GM23338 (cell line): ENCODE measurements around the gene SUPT3H. TPM values are rescaled to one million over a fixed set of nuclear protein-coding genes. Genes with fewer than 3 reads are reported as not detected.

Source experiments
- ATAC-seq: fragments of 200-7000 bp; cut with Tn5 transposase; 3 replicates; pipeline ENCODE4 v1.9.1; 2020
- DNase-seq: peaks from one replicate; pipeline ENCODE4 v3.0.0-alpha.2; 2015; ENCODE audit warnings: low spot score
- H2AFZ ChIP-seq: fragments of 200-600 bp; sonication (generic); 2 replicates; pipeline ENCODE4 v1.8.0; 2016; ENCODE audit warnings: antibody characterized with exemption, mild to moderate bottlenecking, moderate library complexity
- H3F3A ChIP-seq: fragments of 200-600 bp; sonication (generic); replicated peaks from 2 replicates; pipeline ENCODE4 v1.8.0; 2017; ENCODE audit warnings: antibody characterized with exemption, mixed run types, low read depth
- H3K27ac ChIP-seq: fragments of 200-600 bp; sonication (generic); 2 replicates; pipeline ENCODE4 v1.6.1; 2016; ENCODE audit warnings: low read depth
- H3K27me3 ChIP-seq: fragments of 200-600 bp; sonication (generic); 2 replicates; pipeline ENCODE4 v1.8.0; 2016; ENCODE audit warnings: mild to moderate bottlenecking, mixed run types, moderate library complexity; ENCODE audit not compliant: insufficient read depth
- H3K36me3 ChIP-seq: fragments of 200-600 bp; sonication (generic); 2 replicates; pipeline ENCODE4 v1.8.0; 2016; ENCODE audit warnings: mild to moderate bottlenecking; ENCODE audit not compliant: insufficient read depth
- H3K4me1 ChIP-seq: fragments of 200-600 bp; sonication (generic); 2 replicates; pipeline ENCODE4 v1.8.0; 2016; ENCODE audit warnings: mild to moderate bottlenecking, moderate library complexity; ENCODE audit not compliant: insufficient read depth
- H3K4me2 ChIP-seq: fragments of 200-600 bp; sonication (generic); 2 replicates; pipeline ENCODE4 v1.7.1; 2017; ENCODE audit warnings: mixed run types
- H3K4me3 ChIP-seq: fragments of 200-600 bp; sonication (generic); 2 replicates; pipeline ENCODE4 v1.6.1; 2016; ENCODE audit warnings: mixed run types
- H3K79me2 ChIP-seq: fragments of 200-600 bp; sonication (generic); replicated peaks from 2 replicates; pipeline ENCODE4 v1.8.0; 2017; ENCODE audit warnings: mild to moderate bottlenecking; ENCODE audit not compliant: insufficient read depth
- H3K9me2 ChIP-seq: fragments of 200-600 bp; sonication (generic); 2 replicates; pipeline ENCODE4 v1.8.0; 2017; ENCODE audit not compliant: insufficient read depth
- H4K20me1 ChIP-seq: fragments of 200-600 bp; sonication (generic); replicated peaks from 2 replicates; pipeline ENCODE4 v1.8.0; 2017; ENCODE audit warnings: mild to moderate bottlenecking; ENCODE audit not compliant: insufficient read depth
- H3K27ac Mint-ChIP-seq: 2 replicates; pipeline ENCODE4 v1.8.0; 2020; ENCODE audit warnings: inconsistent platforms, mild to moderate bottlenecking, moderate library complexity, mixed read lengths
- H3K27me3 Mint-ChIP-seq: 3 replicates; pipeline ENCODE4 v1.8.0; 2022; ENCODE audit warnings: low read depth, mild to moderate bottlenecking, moderate library complexity, mixed read lengths, inconsistent platforms; ENCODE audit not compliant: insufficient read depth, poor library complexity
- H3K36me3 Mint-ChIP-seq: 3 replicates; pipeline ENCODE4 v1.8.0; 2021; ENCODE audit warnings: low read depth, mild to moderate bottlenecking, inconsistent platforms, moderate library complexity, mixed read lengths
- H3K4me1 Mint-ChIP-seq: 3 replicates; pipeline ENCODE4 v1.8.0; 2020; ENCODE audit warnings: mild to moderate bottlenecking, inconsistent platforms, mixed read lengths
- H3K4me3 Mint-ChIP-seq: 3 replicates; pipeline ENCODE4 v1.8.0; 2021; ENCODE audit warnings: moderate library complexity, mild to moderate bottlenecking, inconsistent platforms, mixed read lengths
- H3K9me3 Mint-ChIP-seq: 3 replicates; pipeline ENCODE4 v1.8.0; 2020; ENCODE audit warnings: moderate library complexity, mild to moderate bottlenecking, inconsistent platforms, mixed read lengths
- CTCF ChIP-seq, 2 experiments: fragments of 200-600 bp in 1 of 2; sonication (generic) in 1 of 2; conservative IDR thresholded peaks; 2 replicates each; pipeline versions ENCODE4 v1.5.1 to v1.6.1; 2016 to 2017; ENCODE audit warnings: antibody characterized with exemption in 2 of 2, low read depth in 2 of 2, mild to moderate bottlenecking in 2 of 2, moderate library complexity in 1 of 2
- ETS1 ChIP-seq: IDR thresholded peaks from 2 replicates; pipeline ENCODE4 v1.6.1; 2016; ENCODE audit warnings: antibody characterized with exemption
- EZH2 ChIP-seq: fragments of 200-600 bp; sonication (generic); IDR thresholded peaks from one replicate; pipeline ENCODE4 v1.8.0; 2017; ENCODE audit warnings: antibody characterized with exemption, mild to moderate bottlenecking, low read depth; ENCODE audit not compliant: unreplicated experiment
- EZH2phosphoT487 ChIP-seq: fragments of 200-600 bp; sonication (generic); IDR thresholded peaks from one replicate; pipeline ENCODE4 v1.8.1; 2018; ENCODE audit warnings: antibody characterized with exemption; ENCODE audit not compliant: unreplicated experiment
- JUNB ChIP-seq: IDR thresholded peaks from one replicate; pipeline ENCODE4 v1.6.1; 2016; ENCODE audit warnings: antibody characterized with exemption; ENCODE audit not compliant: unreplicated experiment
- NANOG ChIP-seq: IDR thresholded peaks from 2 replicates; pipeline ENCODE4 v1.6.1; 2016; ENCODE audit warnings: antibody characterized with exemption, borderline replicate concordance
- POLR2AphosphoS5 ChIP-seq: IDR thresholded peaks from 2 replicates; pipeline ENCODE4 v1.6.1; 2016; ENCODE audit warnings: antibody characterized with exemption, low read depth
- STAT1 ChIP-seq: IDR thresholded peaks from one replicate; pipeline ENCODE4 v1.6.1; 2016; ENCODE audit warnings: antibody characterized with exemption; ENCODE audit not compliant: unreplicated experiment
- ZNF114 ChIP-seq: fragments of 250-450 bp; sonication (Bioruptor Pico); IDR thresholded peaks from 2 replicates; pipeline ENCODE4 v1.5.0; 2020; ENCODE audit warnings: mild to moderate bottlenecking, moderate library complexity
- ZNF331 ChIP-seq: fragments of 250-450 bp; sonication (Bioruptor Pico); IDR thresholded peaks from 2 replicates; pipeline ENCODE4 v1.5.0; 2020; ENCODE audit warnings: low read depth, mild to moderate bottlenecking, moderate library complexity
- polyA plus RNA-seq: library from polyadenylated mRNA; unstranded; fragments of >200 nt; fragmentation: Nextera tagmentation; extraction: Ambion mirVana; gene quantifications from 2 replicates; pipeline ENCODE4 v1.2.1, GENCODE V29; 2016
- total RNA-seq: library from RNA; depleted of rRNA; stranded (reverse); fragments of >200 nt; shearing (Covaris generic); gene quantifications from 2 replicates; pipeline ENCODE4 v1.2.3, GENCODE V29; 2014
- TF ChIP-seq, protein P1 (sequence below): IDR thresholded peaks from one replicate; pipeline ENCODE4 v1.6.1; 2018; ENCODE audit warnings: antibody characterized with exemption; ENCODE audit not compliant: unreplicated experiment

Gene SUPT3H
- total and polyA plus RNA-seq, 2 experiments from 2014 or later = 11.4 to 30.1 TPM

DNA sequence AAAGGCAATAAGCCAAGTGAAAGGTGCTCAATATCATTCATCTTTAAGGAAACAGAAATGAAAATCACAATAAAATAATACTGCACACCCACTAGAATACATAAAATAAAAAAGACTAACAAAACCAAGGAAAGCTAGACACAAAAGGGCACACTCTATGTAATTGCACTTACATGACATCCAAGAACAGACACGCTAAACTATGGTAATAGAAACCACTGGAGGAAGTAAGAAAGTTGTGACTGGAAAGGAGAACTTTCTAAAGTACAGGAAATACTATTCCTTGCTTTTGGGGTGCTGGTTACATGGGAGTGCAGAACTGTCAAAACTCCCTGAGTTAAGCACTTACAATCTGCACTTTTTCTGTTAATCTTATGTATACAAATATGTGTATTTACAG lies 303.3 kb downstream of the SUPT3H start:
- DNase-seq = no peak
- Histone ChIP-seq H3K9me2 (no peaks in the 10 kb centered on the region), H3F3A (no peaks in the 10 kb centered on the region), H3K4me2 (no peak overlapping the region), H3K27me3 (no peaks in the 10 kb centered on the region), H3K27ac (no peak overlapping the region), H4K20me1 (no peaks in the 10 kb centered on the region), H3K36me3 (no peaks in the 10 kb centered on the region), H2AFZ (no peak overlapping the region), H3K79me2 (no peaks in the 10 kb centered on the region), H3K4me3 (no peak overlapping the region), H3K4me1 (peaks cover 12% of the 10 kb centered on the region; the same call in 1 of the 2 replicates)
- TF ChIP-seq JUNB (no peak), EZH2 (no peak), NANOG (no peak), ETS1 (no peak), EZH2phosphoT487 (no peak), ZNF331 (CRISPR knock-in tag) (no peak)
- H3K4me1 Mint-ChIP-seq = peaks cover 7% of the 10 kb centered on the region
- peaks cover 13% of the 10 kb centered on the region; the same call in 2 of the 3 replicates for H3K9me3 Mint-ChIP-seq
- peaks cover 3% of the 10 kb centered on the region; the same call in 2 of the 3 replicates for H3K36me3 Mint-ChIP-seq
- no peaks in the 10 kb centered on the region for H3K27me3 Mint-ChIP-seq
- no peak overlapping the region for H3K27ac Mint-ChIP-seq
- H3K4me3 Mint-ChIP-seq = no peak overlapping the region
- ATAC-seq = no peak

- no peaks in the 10 kb centered on the region for H3F3A ChIP-seq
- no peak overlapping the region for H3K27ac ChIP-seq
- Mint-ChIP-seq H3K36me3 (peaks cover 3% of the 10 kb centered on the region; the same call in 2 of the 3 replicates), H3K9me3 (peaks cover 12% of the 10 kb centered on the region; the same call in 2 of the 3 replicates), H3K4me3 (no peak overlapping the region), H3K4me1 (peaks cover 7% of the 10 kb centered on the region), H3K27me3 (no peaks in the 10 kb centered on the region), H3K27ac (no peak overlapping the region)
- H3K4me2 ChIP-seq = no peak overlapping the region
- H4K20me1 ChIP-seq = no peaks in the 10 kb centered on the region
- H3K79me2 ChIP-seq = no peaks in the 10 kb centered on the region
- H3K36me3 ChIP-seq = no peaks in the 10 kb centered on the region
- H3K9me2 ChIP-seq = no peaks in the 10 kb centered on the region
- no peak overlapping the region for H2AFZ ChIP-seq
- peaks cover 12% of the 10 kb centered on the region; the same call in 1 of the 2 replicates for H3K4me1 ChIP-seq
- ATAC-seq (no peak), DNase-seq (no peak)
- H3K4me3 ChIP-seq = no peak overlapping the region
- no peaks in the 10 kb centered on the region for H3K27me3 ChIP-seq
- no peak for TF ChIP-seq JUNB
- TF ChIP-seq EZH2 = no peak
- no peak for TF ChIP-seq ETS1
- TF ChIP-seq, protein P1, sequence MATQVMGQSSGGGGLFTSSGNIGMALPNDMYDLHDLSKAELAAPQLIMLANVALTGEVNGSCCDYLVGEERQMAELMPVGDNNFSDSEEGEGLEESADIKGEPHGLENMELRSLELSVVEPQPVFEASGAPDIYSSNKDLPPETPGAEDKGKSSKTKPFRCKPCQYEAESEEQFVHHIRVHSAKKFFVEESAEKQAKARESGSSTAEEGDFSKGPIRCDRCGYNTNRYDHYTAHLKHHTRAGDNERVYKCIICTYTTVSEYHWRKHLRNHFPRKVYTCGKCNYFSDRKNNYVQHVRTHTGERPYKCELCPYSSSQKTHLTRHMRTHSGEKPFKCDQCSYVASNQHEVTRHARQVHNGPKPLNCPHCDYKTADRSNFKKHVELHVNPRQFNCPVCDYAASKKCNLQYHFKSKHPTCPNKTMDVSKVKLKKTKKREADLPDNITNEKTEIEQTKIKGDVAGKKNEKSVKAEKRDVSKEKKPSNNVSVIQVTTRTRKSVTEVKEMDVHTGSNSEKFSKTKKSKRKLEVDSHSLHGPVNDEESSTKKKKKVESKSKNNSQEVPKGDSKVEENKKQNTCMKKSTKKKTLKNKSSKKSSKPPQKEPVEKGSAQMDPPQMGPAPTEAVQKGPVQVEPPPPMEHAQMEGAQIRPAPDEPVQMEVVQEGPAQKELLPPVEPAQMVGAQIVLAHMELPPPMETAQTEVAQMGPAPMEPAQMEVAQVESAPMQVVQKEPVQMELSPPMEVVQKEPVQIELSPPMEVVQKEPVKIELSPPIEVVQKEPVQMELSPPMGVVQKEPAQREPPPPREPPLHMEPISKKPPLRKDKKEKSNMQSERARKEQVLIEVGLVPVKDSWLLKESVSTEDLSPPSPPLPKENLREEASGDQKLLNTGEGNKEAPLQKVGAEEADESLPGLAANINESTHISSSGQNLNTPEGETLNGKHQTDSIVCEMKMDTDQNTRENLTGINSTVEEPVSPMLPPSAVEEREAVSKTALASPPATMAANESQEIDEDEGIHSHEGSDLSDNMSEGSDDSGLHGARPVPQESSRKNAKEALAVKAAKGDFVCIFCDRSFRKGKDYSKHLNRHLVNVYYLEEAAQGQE = no peak
- no peak for TF ChIP-seq POLR2AphosphoS5
- no peak for TF ChIP-seq ZNF114 (CRISPR knock-in tag)
- TF ChIP-seq STAT1 = no peak
- TF ChIP-seq EZH2phosphoT487 = no peak
- TF ChIP-seq CTCF (conservative IDR thresholded peaks at IDR 0.05; ENCODE audit: low read depth in 2 of 2) = no peak
- no peak for TF ChIP-seq ZNF331 (CRISPR knock-in tag)
- no peak for TF ChIP-seq NANOG
These were observed 304.0 kb downstream of the SUPT3H start for GRCh38 chr6:45073771-45074170.
